SK-N-SH (cell line): Measurements from ENCODE around the gene NDUFS6. TPM values are rescaled to one million over a fixed set of nuclear protein-coding genes. Genes with fewer than 3 reads are reported as not detected.

Source experiments
- CTCF ChIA-PET: fragments of 300-600, 350-600 bp; formaldehyde crosslinking; extraction: SDS; loops from one replicate; lab custom pipeline; 2021; lab: Yijun Ruan, JAX
- POLR2A ChIA-PET: fragments of 350-600 bp; sonication (Branson Sonifier 250); formaldehyde crosslinking; extraction: SDS; loops from one replicate; lab custom pipeline; 2020; ENCODE audit warnings: antibody characterized with exemption, inconsistent platforms; lab: Yijun Ruan, JAX
- DNase-seq: peaks from one replicate; pipeline ENCODE4 v3.0.0; 2012
- H2AFZ ChIP-seq: fragments of 200-600 bp; sonication (generic); 2 replicates; pipeline ENCODE4 v1.8.1; 2016; ENCODE audit warnings: antibody characterized with exemption, mild to moderate bottlenecking, low read depth
- H3F3A ChIP-seq: fragments of 200-600 bp; sonication (generic); replicated peaks from 2 replicates; pipeline ENCODE3; 2016; ENCODE audit warnings: antibody characterized with exemption, mild to moderate bottlenecking; ENCODE audit not compliant: insufficient read depth
- H3K27ac ChIP-seq, 2 experiments: fragments of 200-500 bp in 1 of 2; fragments of 200-600 bp in 1 of 2; sonication (Bioruptor generic) in 1 of 2; sonication (generic), shearing (Covaris generic) in 1 of 2; 2 replicates each; pipeline versions ENCODE4 v1.5.1 to v1.6.1; 2014 to 2016; ENCODE audit warnings: low read depth in 2 of 2, inconsistent platforms in 1 of 2, low read length in 1 of 2, mild to moderate bottlenecking in 1 of 2, mixed read lengths in 1 of 2
- H3K27me3 ChIP-seq: fragments of 200-600 bp; sonication (generic), shearing (Covaris generic); 2 replicates; pipeline ENCODE4 v1.6.1; 2016; ENCODE audit warnings: mixed run types; ENCODE audit not compliant: insufficient read depth
- H3K36me3 ChIP-seq, 2 experiments: fragments of 200-500 bp in 1 of 2; fragments of 200-600 bp in 1 of 2; sonication (Bioruptor generic) in 1 of 2; sonication (generic) in 1 of 2; replicated peaks in 1 of 2; 2 replicates each; pipeline versions ENCODE3 to v1.5.1; 2014 to 2016; ENCODE audit warnings: low read length in 1 of 2, mild to moderate bottlenecking in 1 of 2; ENCODE audit not compliant: insufficient read depth in 2 of 2, control insufficient read depth in 1 of 2
- H3K4me1 ChIP-seq, 2 experiments: fragments of 200-500 bp in 1 of 2; fragments of 200-600 bp in 1 of 2; sonication (Bioruptor generic) in 1 of 2; sonication (generic), shearing (Covaris generic) in 1 of 2; 2 replicates each; pipeline versions ENCODE4 v1.5.1 to v1.6.1; 2014 to 2016; ENCODE audit warnings: low read depth in 1 of 2, low read length in 1 of 2, mixed run types in 1 of 2; ENCODE audit not compliant: insufficient read depth in 2 of 2, control insufficient read depth in 1 of 2
- H3K4me2 ChIP-seq: fragments of 200-600 bp; sonication (generic), shearing (Covaris generic); 2 replicates; pipeline ENCODE4 v1.6.1; 2017; ENCODE audit warnings: mixed run types
- H3K4me3 ChIP-seq, 2 experiments: fragments of 200-500 bp in 1 of 2; fragments of 200-600 bp in 1 of 2; sonication (Bioruptor generic) in 1 of 2; sonication (generic), shearing (Covaris generic) in 1 of 2; 2 replicates each; pipeline versions ENCODE4 v1.5.1 to v1.8.1; 2014 to 2016; ENCODE audit warnings: low read depth in 2 of 2, inconsistent platforms in 1 of 2, low read length in 1 of 2, mild to moderate bottlenecking in 1 of 2, mixed read lengths in 1 of 2, moderate library complexity in 1 of 2
- H3K79me2 ChIP-seq: fragments of 200-600 bp; sonication (generic); 2 replicates; pipeline ENCODE4 v1.8.1; 2017; ENCODE audit warnings: mild to moderate bottlenecking; ENCODE audit not compliant: insufficient read depth
- H3K9ac ChIP-seq: fragments of 200-600 bp; sonication (generic); 2 replicates; pipeline ENCODE4 v1.6.1; 2017; ENCODE audit warnings: mixed run types
- H3K9me2 ChIP-seq: fragments of 200-600 bp; sonication (generic); 2 replicates; pipeline ENCODE4 v1.6.1; 2017; ENCODE audit warnings: mixed run types
- H3K9me3 ChIP-seq: fragments of 200-600 bp; sonication (generic); 2 replicates; pipeline ENCODE4 v1.6.1; 2017; ENCODE audit warnings: mixed run types, mild to moderate bottlenecking, moderate library complexity
- H4K20me1 ChIP-seq: fragments of 200-600 bp; sonication (generic); 2 replicates; pipeline ENCODE4 v1.6.1; 2017; ENCODE audit warnings: mild to moderate bottlenecking, mixed run types; ENCODE audit not compliant: insufficient read depth
- CHD2 ChIP-seq: fragments of 150-350 bp; IDR thresholded peaks from 2 replicates; pipeline ENCODE4 v1.6.1; 2018; ENCODE audit warnings: low read length; ENCODE audit not compliant: partially characterized antibody
- CTCF ChIP-seq: fragments of 200-600 bp; sonication (generic); IDR thresholded peaks from 2 replicates; pipeline ENCODE4 v1.6.1; 2017; ENCODE audit warnings: antibody characterized with exemption, mild to moderate bottlenecking, moderate library complexity
- ELF1 ChIP-seq: IDR thresholded peaks from 2 replicates; pipeline ENCODE4 v1.4.0; 2012
- EP300 ChIP-seq, 2 experiments: IDR thresholded peaks; 2 replicates each; pipeline versions ENCODE4 v1.4.0 to v1.6.1; 2012; ENCODE audit warnings: borderline replicate concordance in 1 of 2, low read depth in 1 of 2, low read length in 1 of 2
- FOSL2 ChIP-seq: IDR thresholded peaks from 2 replicates; pipeline ENCODE4 v1.4.0; 2012; ENCODE audit warnings: low read depth, mild to moderate bottlenecking, moderate library complexity, borderline replicate concordance
- FOXJ3 ChIP-seq: sonication (generic); formaldehyde crosslinking; IDR thresholded peaks from 2 replicates; pipeline ENCODE4 v1.5.1; 2020; ENCODE audit warnings: mild to moderate bottlenecking, missing genetic modification reagents
- FOXM1 ChIP-seq: IDR thresholded peaks from 2 replicates; pipeline ENCODE4 v1.4.0; 2012; ENCODE audit warnings: low read depth, mild to moderate bottlenecking
- GABPA ChIP-seq: IDR thresholded peaks from 2 replicates; pipeline ENCODE4 v1.4.0; 2012; ENCODE audit warnings: low read depth, mild to moderate bottlenecking
- GATA2 ChIP-seq: sonication (generic); formaldehyde crosslinking; IDR thresholded peaks from 2 replicates; pipeline ENCODE4 v1.5.0; 2020; ENCODE audit warnings: mild to moderate bottlenecking, missing genetic modification reagents
- MAX ChIP-seq: IDR thresholded peaks from 2 replicates; pipeline ENCODE4 v1.4.0; 2012; ENCODE audit warnings: low read depth
- MEF2A ChIP-seq: IDR thresholded peaks from 2 replicates; pipeline ENCODE4 v1.4.0; 2012; ENCODE audit warnings: low read depth, borderline replicate concordance
- MXI1 ChIP-seq: IDR thresholded peaks from 2 replicates; pipeline ENCODE4 v1.6.1; 2012; ENCODE audit warnings: mild to moderate bottlenecking, low read depth, low read length, improper control_type of control experiment
- NFIC ChIP-seq: IDR thresholded peaks from 2 replicates; pipeline ENCODE4 v1.4.0; 2012; ENCODE audit warnings: borderline replicate concordance
- POLR2AphosphoS5 ChIP-seq: IDR thresholded peaks from 2 replicates; pipeline ENCODE4 v1.6.1; 2012; ENCODE audit warnings: low read depth, low read length
- RAD21 ChIP-seq: IDR thresholded peaks from 2 replicates; pipeline ENCODE4 v1.6.1; 2012; ENCODE audit warnings: mild to moderate bottlenecking, low read length
- REST ChIP-seq: IDR thresholded peaks from 2 replicates; pipeline ENCODE4 v1.6.1; 2012; ENCODE audit warnings: mild to moderate bottlenecking, low read depth, low read length, moderate library complexity
- RXRA ChIP-seq: IDR thresholded peaks from 2 replicates; pipeline ENCODE4 v1.4.0; 2012; ENCODE audit warnings: low read depth, mild to moderate bottlenecking, borderline replicate concordance
- SIN3A ChIP-seq: IDR thresholded peaks from 2 replicates; pipeline ENCODE4 v1.6.1; 2012; ENCODE audit warnings: low read depth, mild to moderate bottlenecking, low read length, moderate library complexity, borderline replicate concordance
- SMC3 ChIP-seq: IDR thresholded peaks from 2 replicates; pipeline ENCODE4 v1.6.1; 2012; ENCODE audit warnings: low read depth, low read length, improper control_type of control experiment
- TAF1 ChIP-seq: IDR thresholded peaks from 2 replicates; pipeline ENCODE4 v1.6.1; 2012; ENCODE audit warnings: low read depth, mild to moderate bottlenecking, low read length, moderate library complexity, borderline replicate concordance
- TCF12 ChIP-seq: IDR thresholded peaks from 2 replicates; pipeline ENCODE4 v1.4.0; 2012
- TEAD4 ChIP-seq: IDR thresholded peaks from 2 replicates; pipeline ENCODE4 v1.4.0; 2012; ENCODE audit warnings: mild to moderate bottlenecking, borderline replicate concordance; ENCODE audit not compliant: insufficient read depth
- WGBS: methylation state at CpG from one replicate; pipeline ENCODE4 v1.1.6; 2017; ENCODE audit warnings: low lambda C conversion rate; 5-methylcytosine and 5-hydroxymethylcytosine counted together
- polyA plus RNA-seq, 3 experiments: library from polyadenylated mRNA; depleted of rRNA; stranded (reverse); fragments of >200 nt; gene quantifications; 2 replicates each; pipeline ENCODE4 v1.2.3, GENCODE V29; 2012
- TF ChIP-seq, protein P1 (sequence below): fragments of 150-350 bp; IDR thresholded peaks from 2 replicates; pipeline ENCODE4 v1.6.1; 2016; ENCODE audit warnings: mild to moderate bottlenecking, low read depth, low read length

NDUFS6 gene
- polyA plus RNA-seq, 1 of the 3 experiments (the other 2 are of a cell fraction): 316 TPM

- TF ChIP-seq, protein P1, sequence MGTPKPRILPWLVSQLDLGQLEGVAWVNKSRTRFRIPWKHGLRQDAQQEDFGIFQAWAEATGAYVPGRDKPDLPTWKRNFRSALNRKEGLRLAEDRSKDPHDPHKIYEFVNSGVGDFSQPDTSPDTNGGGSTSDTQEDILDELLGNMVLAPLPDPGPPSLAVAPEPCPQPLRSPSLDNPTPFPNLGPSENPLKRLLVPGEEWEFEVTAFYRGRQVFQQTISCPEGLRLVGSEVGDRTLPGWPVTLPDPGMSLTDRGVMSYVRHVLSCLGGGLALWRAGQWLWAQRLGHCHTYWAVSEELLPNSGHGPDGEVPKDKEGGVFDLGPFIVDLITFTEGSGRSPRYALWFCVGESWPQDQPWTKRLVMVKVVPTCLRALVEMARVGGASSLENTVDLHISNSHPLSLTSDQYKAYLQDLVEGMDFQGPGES: no peak
- TF ChIP-seq CTCF (peak; percentile 47), TAF1 (no peak), GABPA (no peak), POLR2AphosphoS5 (no peak), FOSL2 (no peak), MEF2A (no peak), MXI1 (peak; percentile 34; the same call in 1 of the 2 replicates), TEAD4 (no peak), RXRA (no peak), GATA2 (no peak), SIN3A (no peak)
Measured at GRCh38 chr5:1772634-1773033, 28.6 kb upstream of the NDUFS6 start (continued).

GRCh38 chr5:1776831-1777230 lies 24.4 kb upstream of the NDUFS6 start:
- no peaks in the 10 kb centered on the region for H3K4me1 ChIP-seq
- peaks cover 71% of the 10 kb centered on the region; the same call in 1 of the 2 replicates for H3K27me3 ChIP-seq
- H4K20me1 ChIP-seq: no peaks in the 10 kb centered on the region
- no peaks in the 10 kb centered on the region for H3F3A ChIP-seq
- no peaks in the 10 kb centered on the region for H3K79me2 ChIP-seq
- H3K9me3 ChIP-seq: no peaks in the 10 kb centered on the region
- H2AFZ ChIP-seq: no peak overlapping the region
- ChIA-PET CTCF (interaction anchor here (0.6 to 1.1 kb wide), 3 partner anchors 13 to 77 kb away, joined by 3 to 4 read pairs (median 3); partner anchors contain the start of gene NDUFS6), POLR2A (no interaction called here)
- 15% methylated on average over 6 of the region's 6 CpGs for WGBS
- H3K4me2 ChIP-seq: no peak overlapping the region
- no peaks in the 10 kb centered on the region for H3K9me2 ChIP-seq
- DNase-seq: no peak
- H3K9ac ChIP-seq: no peak overlapping the region
- no peak overlapping the region for H3K4me3 ChIP-seq
- TF ChIP-seq FOXJ3: no peak
- TF ChIP-seq NFIC: no peak
- no peak for TF ChIP-seq TCF12
- TF ChIP-seq EP300 (IDR thresholded peaks at IDR 0.05; ENCODE audit: borderline replicate concordance in 1 of 2, low read depth in 1 of 2, low read length in 1 of 2): no peak
- no peak for TF ChIP-seq FOXM1
- no peak for TF ChIP-seq ELF1
- TF ChIP-seq MAX: no peak
- no peak for TF ChIP-seq SMC3
- TF ChIP-seq FOSL2: no peak
- no peak for TF ChIP-seq CHD2
- no peak for TF ChIP-seq RAD21
- no peak for TF ChIP-seq MEF2A
- no peak for TF ChIP-seq REST
- no peak for TF ChIP-seq GABPA
- H3K36me3 ChIP-seq: no peaks in the 10 kb centered on the region
- H3K27ac ChIP-seq: no peak overlapping the region
